Eye (tissue), 1 donor: ENCODE results near the gene ARMC7.
A peak's percentile ranks its signal among the peaks of the same experiment; 100 is the strongest.
"Not testable (repeated sequence)": the region's sequence is repeated elsewhere in the genome, so short reads cannot be mapped to it uniquely, and the experiment has no call there.

Experiments
- DNase-seq: peaks from one replicate; pipeline ENCODE4 v3.0.0-alpha.2; 2015

Gene ARMC7

DNA sequence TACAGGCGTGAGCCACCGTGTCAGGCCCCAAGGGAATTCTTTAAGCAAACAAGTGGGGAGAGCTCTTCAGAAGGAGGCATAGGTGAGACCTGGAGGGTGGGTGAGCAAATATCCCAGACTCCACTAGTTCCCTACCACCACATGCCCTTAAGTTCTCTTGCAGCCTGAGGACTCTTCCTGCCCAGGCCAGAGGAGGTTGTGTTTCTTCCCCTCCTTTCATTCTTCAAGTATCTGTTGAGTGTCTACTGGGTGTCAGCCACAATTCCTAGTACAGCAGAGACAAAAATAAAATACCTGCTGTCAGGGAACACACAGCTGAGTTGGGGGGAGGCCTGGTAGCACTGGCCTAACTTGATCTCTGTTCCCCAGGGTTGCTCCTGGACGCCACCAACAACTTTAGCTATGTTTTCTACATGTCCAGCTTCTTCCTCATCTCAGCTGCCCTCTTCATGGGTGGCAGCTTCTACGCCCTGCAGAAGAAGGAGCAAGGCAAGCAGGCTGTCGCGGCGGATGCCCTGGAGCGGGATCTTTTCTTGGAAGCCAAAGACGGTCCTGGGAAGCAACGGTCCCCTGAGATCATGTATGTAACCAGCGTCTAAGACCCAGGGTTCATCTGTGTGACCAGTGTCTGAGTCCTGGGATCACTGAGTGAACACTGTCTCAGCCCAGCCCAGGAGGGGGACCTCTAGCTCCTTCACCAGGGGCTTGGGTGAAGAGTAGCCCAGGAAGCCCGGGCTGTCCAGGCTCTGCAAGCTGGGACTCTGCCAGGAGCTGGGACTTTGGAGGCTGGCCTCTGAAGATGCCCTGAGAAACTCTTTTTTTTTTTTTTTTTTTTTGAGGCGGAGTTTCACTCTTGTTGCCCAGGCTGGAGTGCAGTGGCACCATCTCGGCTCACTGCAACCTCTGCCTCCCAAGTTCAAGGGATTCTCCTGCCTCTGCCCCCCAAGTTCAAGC, 5.9 kb upstream of the ARMC7 start:
- no peak for DNase-seq

DNA sequence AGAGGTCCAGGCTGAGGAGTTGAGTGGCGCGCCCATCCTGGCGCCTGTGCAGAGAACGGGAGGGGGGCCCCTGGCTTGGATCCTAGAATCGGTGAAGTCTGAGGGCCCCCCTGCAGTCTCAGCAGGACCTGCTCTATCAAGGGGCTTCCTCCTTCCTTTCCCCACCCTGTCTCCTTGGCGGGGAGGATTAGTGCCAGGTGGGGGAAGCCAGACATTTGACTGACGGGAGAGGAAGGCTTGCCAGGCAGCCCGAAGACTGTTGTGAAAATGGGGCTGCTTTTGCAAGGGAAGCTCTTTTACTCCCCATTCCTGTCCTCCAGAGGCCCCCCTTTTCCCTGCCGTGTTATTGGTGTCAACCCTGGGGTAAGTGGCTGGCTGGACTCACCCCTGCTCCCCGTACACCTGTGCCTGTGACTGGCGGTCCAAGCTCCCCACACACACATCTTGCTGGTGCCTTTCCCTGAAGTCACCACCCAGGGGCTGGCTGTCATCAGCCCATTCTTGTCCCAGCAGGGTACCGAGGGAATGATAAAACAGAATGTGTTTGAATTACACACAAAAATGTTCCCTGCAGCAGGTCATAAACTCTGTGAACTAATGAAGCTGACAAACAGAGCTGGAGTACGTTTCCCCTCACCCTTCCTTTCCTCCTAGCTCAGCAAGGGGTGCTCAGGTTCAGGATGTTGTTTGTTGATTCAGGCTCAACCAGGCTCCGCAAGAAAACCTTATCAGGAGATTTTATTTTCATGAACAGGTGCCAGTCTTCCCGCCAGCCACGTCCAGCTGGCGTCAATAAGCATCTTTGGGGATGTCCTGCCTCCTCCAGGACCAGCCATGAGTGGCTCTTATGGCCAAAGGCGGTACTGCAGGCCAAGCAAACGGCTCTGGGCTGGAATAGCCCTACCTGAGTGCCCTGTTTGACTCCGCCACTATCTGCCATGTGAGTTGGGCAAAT, 4.4 kb upstream of the ARMC7 start:
- DNase-seq: peak; percentile 59

DNA sequence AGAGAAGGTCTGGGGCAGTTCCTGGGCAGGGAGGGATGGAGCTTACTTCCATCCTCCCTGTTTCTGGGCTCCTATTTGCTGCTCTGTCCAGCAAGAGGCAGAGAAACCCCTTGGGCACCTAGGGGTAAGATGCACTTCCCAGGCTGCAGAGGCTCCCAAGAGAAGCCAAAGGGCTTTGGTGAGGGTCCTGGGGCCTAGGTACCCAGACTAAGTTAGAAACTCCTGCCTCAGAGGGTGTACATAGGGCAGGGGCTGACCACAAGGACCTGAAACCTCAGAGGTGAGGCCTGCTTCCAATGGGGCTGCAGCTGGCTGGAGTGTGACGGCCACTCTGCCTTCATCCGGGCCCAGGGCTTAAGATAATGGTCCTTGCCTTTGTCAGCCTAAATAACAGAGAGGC, 1.6 kb upstream of the ARMC7 start:
- no peak for DNase-seq

DNA sequence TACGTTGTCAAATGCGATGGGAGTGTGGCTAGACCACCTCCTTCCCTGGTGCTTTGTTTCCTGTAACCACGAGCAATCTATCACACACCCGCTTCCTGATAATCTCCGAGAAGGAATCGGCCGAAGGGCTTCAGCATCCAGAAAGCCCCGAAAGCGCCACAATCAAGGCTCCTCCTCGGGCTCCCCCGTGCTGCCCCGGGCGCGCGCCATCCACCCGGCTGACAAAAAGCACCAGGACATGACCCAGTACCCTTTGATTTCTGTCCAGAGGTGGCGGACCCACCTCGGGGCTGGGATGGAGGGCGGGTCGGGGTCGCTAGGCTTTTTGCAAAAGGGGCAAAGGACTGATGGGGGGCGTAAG, 743 bp upstream of the ARMC7 start:
- DNase-seq: no peak

DNA sequence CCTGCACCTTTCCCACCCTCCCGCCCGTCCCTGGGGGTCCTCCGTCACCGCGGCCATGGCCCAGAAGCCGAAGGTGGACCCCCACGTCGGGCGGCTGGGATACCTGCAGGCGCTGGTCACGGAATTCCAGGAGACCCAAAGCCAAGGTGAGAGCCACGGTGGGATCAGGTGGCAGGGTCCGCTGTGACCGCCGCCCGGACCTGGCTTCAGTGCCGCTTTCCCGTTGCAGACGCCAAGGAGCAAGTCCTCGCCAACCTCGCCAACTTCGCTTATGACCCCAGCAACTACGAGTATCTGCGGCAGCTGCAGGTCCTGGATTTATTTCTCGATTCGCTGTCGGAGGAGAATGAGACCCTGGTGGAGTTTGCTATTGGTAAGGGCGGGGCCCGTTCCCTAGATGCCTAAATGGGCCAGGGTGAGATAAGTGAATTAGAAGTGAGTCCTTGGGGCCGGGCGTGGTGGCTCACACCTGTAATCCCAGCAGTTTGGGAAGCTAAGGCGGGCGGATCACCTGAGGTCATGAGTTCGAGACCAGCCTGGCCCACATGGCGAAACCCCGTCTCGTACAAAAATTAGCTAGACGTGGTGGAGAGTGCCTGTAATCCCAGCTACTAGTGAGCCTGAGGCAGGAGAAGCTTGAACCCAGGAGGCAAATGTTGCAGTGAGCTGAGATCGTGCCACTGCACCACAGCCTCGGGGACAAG, 617 bp downstream of the ARMC7 start:
- no peak for DNase-seq

DNA sequence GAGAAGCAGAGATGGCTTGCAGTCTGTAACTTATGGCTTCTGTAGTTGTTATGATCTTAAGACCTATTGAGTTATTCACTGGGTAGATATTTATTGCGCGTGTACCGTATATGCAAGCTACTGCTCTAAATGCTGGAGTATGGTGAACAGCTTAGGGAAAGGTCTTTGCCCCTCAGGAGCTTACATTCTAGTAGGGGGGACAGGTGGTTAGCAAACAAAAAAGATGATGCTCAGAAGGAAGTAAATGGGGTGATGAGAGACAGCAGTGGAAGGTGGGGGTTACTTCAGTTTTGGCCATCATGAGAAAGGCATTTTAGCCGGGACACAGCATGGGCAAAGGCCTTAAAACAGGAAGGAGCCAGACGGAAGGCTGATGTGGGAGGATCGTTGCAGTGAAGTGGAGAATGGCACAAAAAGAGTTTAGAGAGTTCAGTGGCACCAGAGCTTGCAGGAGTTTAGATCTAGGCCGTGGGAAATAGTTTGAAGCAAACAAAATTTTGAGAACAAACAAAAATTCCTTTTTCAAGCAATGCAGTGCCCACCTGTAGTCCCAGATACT, 2.1 kb downstream of the ARMC7 start:
- no peak for DNase-seq

DNA sequence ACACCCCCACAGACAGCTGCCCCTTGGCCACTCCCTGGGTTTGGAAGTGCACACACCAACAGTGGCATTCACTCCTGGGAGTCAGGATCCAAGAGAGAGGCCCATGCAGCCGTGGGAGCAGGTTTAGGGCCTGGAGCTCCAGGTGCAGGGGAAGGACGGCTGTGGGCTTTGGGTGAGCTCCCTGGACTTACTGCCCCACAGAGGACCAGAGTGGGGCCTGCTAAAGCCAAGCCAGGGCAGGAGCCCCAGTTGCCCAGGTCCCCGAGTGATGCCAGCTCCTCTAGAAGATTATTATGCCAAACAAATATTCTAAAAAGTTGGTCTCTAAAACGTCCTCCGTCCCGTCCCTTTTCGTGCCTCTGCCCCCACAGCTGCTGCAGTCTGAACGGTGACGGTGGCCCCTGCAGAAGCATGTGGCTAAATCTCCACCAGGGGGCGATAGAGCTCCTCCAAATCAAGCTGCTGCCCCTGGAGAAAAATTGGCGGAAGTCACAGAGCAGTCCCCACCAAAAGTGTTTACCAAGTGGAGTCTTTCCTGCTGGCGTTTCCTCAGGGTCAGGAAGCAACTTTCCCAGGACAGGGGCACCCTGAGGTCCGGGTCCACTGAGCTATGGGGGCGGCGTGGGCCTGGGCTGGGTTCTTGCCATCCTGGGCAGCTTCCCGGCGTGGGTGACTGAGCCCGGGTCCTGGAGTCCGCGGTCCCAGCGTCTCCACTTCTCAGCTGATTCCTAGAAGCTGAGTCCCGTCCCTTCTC, 4.2 kb downstream of the ARMC7 start:
- peak; percentile 97 for DNase-seq

DNA sequence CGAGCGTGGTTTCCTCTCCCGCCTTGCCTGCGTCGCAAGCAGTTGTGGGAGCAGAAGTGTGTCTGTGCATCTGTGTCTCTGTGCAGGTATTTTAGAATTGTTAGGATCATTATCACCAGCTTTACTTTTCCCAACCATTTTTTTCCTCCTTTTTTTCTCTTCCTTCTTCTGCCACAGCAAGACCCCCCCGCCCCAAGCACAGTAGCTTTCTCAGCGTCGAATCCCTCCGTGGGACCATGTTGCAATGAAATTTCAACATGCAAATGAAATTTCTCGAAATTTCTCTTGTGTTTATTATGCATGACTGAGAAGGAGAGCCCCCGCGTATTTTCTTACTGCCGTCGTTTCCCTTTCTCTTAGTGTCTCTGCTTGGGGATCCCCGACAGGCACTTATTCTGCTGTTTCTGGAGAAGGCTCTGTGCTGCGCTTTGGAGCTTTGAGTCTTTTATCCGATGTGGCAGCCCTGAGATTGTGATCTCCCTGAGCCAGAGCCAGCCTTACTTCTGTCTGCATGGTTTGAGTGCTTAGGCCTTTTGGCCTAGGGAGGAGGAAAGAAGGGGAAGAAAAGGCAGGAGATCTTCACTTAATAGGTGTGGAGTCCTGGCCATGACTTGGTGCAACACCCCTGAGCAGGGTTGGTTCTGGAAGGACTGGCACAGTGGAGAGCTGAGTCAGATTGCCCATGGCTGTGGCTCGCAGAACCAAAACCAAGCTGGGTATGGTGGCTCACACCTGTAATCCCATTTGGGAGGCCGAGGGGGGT, 5.0 kb downstream of the ARMC7 start:
- DNase-seq: no peak

DNA sequence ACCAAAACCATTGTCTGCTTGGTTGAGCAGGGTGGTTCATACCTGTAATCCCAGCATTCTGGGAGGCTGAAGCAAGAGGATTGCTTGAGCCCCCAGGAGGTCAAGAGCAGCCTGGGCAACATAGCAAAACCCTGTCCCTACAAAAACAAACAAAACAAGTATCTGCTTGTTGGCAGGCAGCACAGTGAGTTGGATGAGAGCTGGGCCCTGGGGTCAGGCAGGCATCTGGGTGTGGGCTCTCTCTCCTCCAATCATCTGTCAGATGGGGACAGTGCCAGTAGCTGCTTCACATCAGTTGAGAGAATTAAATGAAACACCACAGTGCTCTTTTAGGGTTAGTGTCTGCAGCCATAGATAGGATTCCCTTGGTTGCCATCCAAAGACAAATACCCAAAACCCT, 5.8 kb downstream of the ARMC7 start:
- no peak for DNase-seq

DNA sequence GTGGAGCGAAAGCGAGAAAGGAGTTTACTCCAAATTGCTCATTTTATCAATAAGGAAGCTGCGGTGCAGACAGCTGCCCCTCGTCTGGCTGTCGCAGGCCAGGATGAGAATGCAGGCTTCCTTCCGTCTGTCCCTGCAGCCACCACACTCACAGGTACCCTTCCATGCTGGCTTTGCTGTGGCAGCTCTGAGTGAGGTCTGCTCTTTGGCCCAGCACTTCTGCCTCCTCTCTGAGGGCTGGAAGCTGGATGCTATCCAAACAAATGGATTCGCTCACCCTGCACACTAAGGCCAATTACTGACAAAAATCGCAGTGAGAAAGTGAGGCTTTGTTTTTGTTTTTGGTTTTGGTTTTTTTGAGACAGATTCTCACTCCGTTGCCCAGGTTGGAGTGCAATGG, 7.0 kb downstream of the ARMC7 start:
- no peak for DNase-seq

DNA sequence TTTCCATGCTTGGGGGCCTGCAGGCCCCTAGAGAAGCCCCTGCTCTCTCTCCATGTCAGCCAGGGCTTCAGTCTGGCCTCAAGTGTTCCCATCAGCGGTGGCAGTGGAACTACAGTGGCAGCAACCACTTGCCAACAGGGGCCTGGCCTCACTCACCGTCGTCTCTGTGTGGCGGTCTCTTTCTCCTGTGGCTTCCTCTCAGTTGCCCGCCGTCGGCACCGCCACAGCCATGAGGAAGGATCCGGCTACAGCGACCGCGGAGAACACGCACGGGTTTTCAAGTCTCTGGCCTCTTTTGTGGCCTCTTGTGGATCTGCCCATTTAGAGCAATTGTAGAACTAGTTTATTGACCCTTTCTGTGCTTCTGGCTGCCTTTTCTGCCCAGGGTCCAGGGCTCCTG, 8.5 kb downstream of the ARMC7 start:
- DNase-seq: no peak

DNA sequence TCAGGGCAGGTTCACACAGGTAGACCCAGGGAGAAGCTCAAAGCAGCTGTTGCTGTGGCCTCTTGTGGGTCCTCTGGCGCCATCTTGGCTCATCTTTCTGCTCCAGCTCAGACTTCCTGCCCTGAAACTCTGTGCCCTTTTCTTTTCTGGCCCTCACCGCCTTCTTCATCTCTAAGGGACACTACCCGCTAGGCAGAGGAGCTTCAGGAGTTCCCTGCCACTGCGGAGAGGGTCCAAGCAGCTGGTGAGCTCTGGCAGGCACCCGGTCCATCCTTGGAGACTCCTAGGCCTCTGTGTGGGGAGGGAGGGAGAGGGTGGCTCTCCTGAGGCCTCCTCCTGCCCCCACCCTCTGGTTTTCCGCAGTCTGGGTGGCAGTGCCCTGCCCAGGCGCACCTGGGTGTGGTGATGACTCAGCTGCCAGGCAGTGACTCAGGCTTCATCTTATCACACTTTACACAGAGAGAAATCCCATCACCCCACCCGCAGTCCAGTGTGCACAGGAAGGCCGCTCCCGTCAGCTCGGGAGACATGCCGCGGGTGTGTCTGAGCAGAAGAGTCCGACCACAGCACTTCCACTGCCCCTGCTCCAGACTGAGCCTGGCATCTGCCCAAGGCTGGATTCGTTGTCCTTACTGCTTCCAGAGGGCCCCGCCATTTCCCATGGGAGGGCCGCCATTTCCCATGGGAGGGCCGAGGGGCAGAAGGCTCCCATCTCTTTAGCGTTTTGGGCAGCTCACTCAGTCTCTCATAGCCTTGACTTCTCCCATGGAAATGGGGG, 14.5 kb downstream of the ARMC7 start:
- DNase-seq: no peak

DNA sequence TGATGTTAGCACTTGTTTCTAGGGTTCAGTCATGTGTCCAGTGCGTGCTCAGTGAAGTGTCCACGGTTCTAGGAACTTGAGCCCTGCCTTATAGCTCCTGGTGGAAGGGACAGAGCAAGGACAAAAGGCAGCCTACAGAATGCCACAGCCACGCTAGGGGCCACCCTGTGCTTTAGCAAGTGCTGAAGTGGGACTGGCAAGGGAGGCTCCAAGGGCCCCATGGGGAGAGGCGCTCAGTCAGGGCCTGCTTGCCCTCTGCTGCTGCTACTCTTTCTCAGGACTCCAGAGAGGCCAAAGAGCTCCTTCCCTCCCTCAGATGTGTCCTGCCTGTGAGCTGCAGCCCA, 15.0 kb downstream of the ARMC7 start:
- no peak for DNase-seq

DNA sequence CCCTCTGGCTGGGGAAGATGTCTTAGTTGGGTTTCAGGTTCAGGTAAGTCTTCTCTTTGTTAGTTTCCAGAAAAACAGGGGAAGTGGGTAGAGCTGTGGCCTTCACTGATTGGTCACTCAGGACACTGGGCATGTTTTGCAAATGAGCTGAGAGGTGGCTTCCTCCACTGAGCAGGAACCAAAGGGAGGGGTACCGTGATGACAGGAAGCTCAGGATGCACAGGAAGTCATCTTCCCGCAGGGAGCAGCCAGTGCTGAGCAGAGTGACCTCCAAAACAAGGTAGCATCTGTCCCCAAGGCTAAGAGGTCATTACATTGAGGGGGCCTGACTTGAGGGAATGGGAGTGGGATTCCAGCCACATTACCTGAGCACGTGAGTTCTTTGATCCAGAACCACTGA, 16.2 kb downstream of the ARMC7 start:
- no peak for DNase-seq

DNA sequence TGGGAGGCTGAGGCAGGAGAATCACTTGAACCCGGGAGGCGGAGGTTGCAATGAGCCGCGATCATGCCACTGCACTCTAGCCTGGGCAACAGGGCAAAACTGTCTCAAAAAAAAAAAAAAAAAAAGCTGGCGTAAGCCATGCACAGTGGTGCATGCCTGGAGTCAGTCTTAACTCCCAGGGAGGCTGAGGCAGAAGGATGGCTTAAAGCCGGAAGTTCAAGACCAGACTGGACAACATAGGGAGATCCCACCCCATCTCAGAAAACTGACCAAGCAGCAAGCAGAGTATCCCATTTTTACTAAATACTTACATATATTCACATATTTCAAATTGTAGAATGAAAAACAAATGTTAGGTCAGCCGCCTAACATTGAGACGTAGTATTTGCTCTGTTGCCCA, 17.2 kb downstream of the ARMC7 start:
- no peak for DNase-seq

DNA sequence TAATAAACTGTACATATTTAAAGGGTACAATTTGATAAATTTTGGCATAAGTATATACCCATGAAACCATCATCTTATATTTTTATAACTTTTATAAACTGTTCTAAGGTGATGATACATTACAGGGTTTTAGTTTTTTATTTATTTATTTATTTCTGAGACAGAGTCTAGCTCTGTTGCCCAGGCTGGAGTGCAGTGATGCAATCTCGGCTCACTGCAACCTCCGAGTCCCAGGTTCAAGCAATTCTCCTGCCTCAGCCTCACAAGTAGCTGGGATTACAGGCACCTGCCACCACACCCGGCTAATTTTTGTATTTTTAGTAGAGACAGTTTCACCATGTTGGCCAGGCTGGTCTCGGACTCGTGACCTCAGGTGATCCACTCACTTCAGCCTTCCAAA, 18.2 kb downstream of the ARMC7 start:
- not testable (repeated sequence) for DNase-seq

DNA sequence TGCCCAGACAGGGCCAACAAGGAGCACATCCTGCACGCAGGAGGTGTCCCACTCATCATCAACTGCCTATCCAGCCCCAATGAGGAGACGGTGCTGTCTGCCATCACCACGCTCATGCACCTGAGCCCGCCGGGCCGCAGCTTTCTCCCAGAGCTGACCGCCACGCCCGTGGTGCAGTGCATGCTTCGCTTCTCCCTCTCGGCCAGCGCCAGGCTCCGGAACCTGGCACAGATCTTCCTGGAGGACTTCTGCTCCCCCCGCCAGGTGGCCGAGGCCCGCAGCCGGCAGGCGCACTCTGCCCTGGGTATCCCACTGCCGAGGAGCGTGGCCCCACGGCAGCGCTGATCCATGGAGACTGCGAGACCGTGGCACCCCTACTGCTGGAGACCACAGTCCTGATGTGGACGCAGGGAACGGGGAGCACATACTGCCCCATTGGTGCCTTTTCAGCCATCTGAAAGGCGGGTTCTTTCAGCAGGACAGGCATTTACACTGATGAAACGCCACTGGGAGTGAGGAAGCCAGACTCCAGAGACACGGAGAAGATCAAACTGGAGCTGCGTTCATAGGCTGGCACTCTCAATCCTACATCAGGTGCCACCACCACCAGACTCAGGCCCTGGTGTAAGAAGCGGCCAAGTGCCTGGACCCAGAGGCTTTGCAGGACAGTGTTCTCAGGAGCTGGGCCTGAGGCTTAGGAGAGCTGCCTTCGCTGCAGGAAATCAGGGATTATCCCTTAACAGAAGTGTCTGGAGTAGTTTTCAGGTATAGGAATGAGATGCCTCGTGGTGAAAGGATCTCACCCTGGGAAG, 19.1 kb downstream of the ARMC7 start:
- no peak for DNase-seq

DNA sequence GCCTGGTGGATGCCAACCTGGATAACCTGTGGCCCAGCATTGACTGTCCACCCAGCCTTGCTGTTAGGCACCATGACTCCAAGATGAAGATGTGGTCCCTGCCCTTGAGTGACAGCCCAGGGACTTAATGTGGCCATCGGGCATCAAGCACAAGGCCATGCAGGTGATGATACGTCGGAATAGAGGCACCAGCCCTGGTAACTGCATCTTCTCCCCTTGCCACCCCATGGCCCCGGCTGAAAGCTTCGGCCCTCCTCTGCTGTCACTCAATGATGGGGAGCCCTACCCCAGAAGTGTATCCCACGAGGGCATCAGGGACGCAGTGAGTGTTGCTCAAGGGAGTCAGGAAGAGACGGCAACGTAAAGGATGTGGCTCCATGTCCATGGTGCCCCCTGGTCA, 19.8 kb downstream of the ARMC7 start:
- DNase-seq: no peak

DNA sequence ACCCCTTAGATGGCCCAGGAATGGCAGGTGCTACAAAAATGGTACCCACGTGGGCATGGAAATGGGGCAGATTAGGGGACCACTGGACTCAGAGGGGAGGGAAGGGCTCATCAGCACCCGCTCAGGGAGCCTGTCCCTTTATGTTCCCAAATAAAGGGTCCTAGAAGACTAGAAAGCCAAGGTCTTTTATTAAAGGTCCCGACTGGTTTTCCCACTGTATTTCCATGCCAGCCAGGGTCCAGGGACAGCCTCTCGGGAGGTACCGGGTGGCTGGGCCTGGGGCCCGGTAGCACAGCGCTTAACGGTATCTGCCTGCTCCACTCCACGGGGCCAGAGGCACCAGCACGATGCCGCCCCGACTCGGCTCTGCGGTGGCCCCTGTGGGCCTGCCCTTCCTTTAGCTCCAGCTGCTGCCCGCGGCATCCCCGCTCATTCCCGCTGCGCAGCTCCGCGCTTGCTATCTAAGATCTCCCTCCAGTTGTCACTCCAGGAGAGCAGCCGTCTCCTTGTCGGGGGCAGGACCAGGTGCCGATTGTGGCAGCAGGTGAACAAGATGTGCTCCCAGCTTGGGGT, 20.4 kb downstream of the ARMC7 start:
- DNase-seq: no peak
